HepG2 (cell line): ENCODE results near the gene STAT4. TPM values are rescaled to one million over a fixed set of nuclear protein-coding genes. Genes with fewer than 3 reads are reported as not detected.

Experiments
- ATF4 ChIP-seq, 2 experiments: fragments of 450-650 bp in 1 of 2; sonication (generic) in 1 of 2; formaldehyde crosslinking; IDR thresholded peaks; 2 replicates each; pipeline versions ENCODE4 v1.5.0 to v1.8.0; 2020 to 2022; ENCODE audit warnings: mild to moderate bottlenecking in 1 of 2, missing genetic modification reagents in 1 of 2
- CSRNP1 ChIP-seq: sonication (generic); formaldehyde crosslinking; IDR thresholded peaks from 2 replicates; pipeline ENCODE4 v1.8.1; 2023; ENCODE audit warnings: mild to moderate bottlenecking, missing genetic modification reagents
- FOXJ3 ChIP-seq: sonication (generic); formaldehyde crosslinking; IDR thresholded peaks from 2 replicates; pipeline ENCODE4 v1.4.0; 2020; ENCODE audit warnings: missing genetic modification reagents, mild to moderate bottlenecking, borderline replicate concordance
- GATAD2A ChIP-seq: IDR thresholded peaks from 2 replicates; pipeline ENCODE4 v1.6.1; 2016
- IRF2 ChIP-seq: IDR thresholded peaks from 2 replicates; pipeline ENCODE4 v1.6.1; 2018; ENCODE audit warnings: missing genetic modification reagents, missing compliant biosample characterization
- MBD4 ChIP-seq: IDR thresholded peaks from 2 replicates; pipeline ENCODE4 v1.6.1; 2012; ENCODE audit warnings: low read length, inconsistent platforms, borderline replicate concordance
- MYNN ChIP-seq: sonication (generic); formaldehyde crosslinking; IDR thresholded peaks from 2 replicates; pipeline ENCODE4 v1.4.0; 2020; ENCODE audit warnings: mild to moderate bottlenecking, low read depth, missing genetic modification reagents
- NBN ChIP-seq: fragments of 450-650 bp; conservative IDR thresholded peaks from 2 replicates; pipeline ENCODE4 v1.6.1; 2017
- PHB2 ChIP-seq: fragments of 450-650 bp; IDR thresholded peaks from 2 replicates; pipeline ENCODE4 v1.6.1; 2018; ENCODE audit not compliant: partially characterized antibody
- SETDB1 ChIP-seq: sonication (generic); formaldehyde crosslinking; IDR thresholded peaks from 2 replicates; pipeline ENCODE4 v1.5.1; 2020; ENCODE audit warnings: missing genetic modification reagents, mild to moderate bottlenecking, borderline replicate concordance
- SOX6 ChIP-seq, 2 experiments: fragments of 450-650 bp in 1 of 2; sonication (generic) in 1 of 2; formaldehyde crosslinking in 1 of 2; IDR thresholded peaks; 2 replicates each; pipeline versions ENCODE4 v1.4.0 to v1.6.1; 2017 to 2020; ENCODE audit warnings: antibody characterized with exemption in 1 of 2, mild to moderate bottlenecking in 1 of 2, missing genetic modification reagents in 1 of 2
- ZNF296 ChIP-seq: sonication (generic); formaldehyde crosslinking; conservative IDR thresholded peaks from 2 replicates; pipeline ENCODE4 v1.5.0; 2020; ENCODE audit warnings: mild to moderate bottlenecking, missing genetic modification reagents
- ZNF414 ChIP-seq: sonication (generic); formaldehyde crosslinking; IDR thresholded peaks from 2 replicates; pipeline ENCODE4 v1.5.0; 2020; ENCODE audit warnings: missing genetic modification reagents
- ZNF510 ChIP-seq: sonication (generic); formaldehyde crosslinking; IDR thresholded peaks from 2 replicates; pipeline ENCODE4 v1.4.0; 2020; ENCODE audit warnings: low read depth, mild to moderate bottlenecking, missing genetic modification reagents
- ZNF512 ChIP-seq: sonication (generic); formaldehyde crosslinking; IDR thresholded peaks from 2 replicates; pipeline ENCODE4 v1.4.0; 2020; ENCODE audit warnings: mild to moderate bottlenecking, missing genetic modification reagents
- polyA plus RNA-seq, 8 experiments: library from polyadenylated mRNA; depleted of rRNA in 3 of 8; stranded (reverse) in 7 of 8; unstranded in 1 of 8; fragments of >200 nt; fragmentation: Illumina TruSeq in 4 of 8; extraction: Trizol in 4 of 8; gene quantifications; 2 replicates each; pipeline versions ENCODE4 v1.2.1 to v1.2.3, GENCODE V29; 2011 to 2016; ENCODE audit warnings: low read depth in 4 of 8, missing spikeins in 1 of 8, mixed read lengths in 1 of 8; ENCODE audit not compliant: insufficient read depth in 1 of 8
- total RNA-seq, 5 experiments: library from RNA; depleted of rRNA; stranded (reverse); fragments of >200 nt; fragmentation: Illumina TruSeq; extraction: Trizol; gene quantifications; 2 replicates each; pipeline ENCODE4 v1.2.3, GENCODE V29; 2016; ENCODE audit warnings: low read depth in 1 of 5
- TF ChIP-seq, protein P1 (sequence below): sonication (generic); formaldehyde crosslinking; IDR thresholded peaks from 2 replicates; pipeline ENCODE4 v1.5.1; 2020; ENCODE audit warnings: mild to moderate bottlenecking, missing genetic modification reagents, moderate library complexity
- TF ChIP-seq, protein P2 (sequence below): sonication (generic); formaldehyde crosslinking; IDR thresholded peaks from 2 replicates; pipeline ENCODE4 v1.4.0; 2020; ENCODE audit warnings: low read depth, mild to moderate bottlenecking, missing genetic modification reagents

The STAT4 gene
- total and polyA plus RNA-seq, 2 of the 13 experiments (the other 11 are each of a cell fraction or from before 2014, with no cell fraction given), result 0.37 TPM; not detected in 1

- TF ChIP-seq SOX6 (IDR thresholded peaks at IDR 0.05) (no peak; the same call in 1 of the 2 replicates), SOX6 (CRISPR knock-in tag; IDR thresholded peaks at IDR 0.05) (peak; percentile 94), ZNF512 (CRISPR knock-in tag) (peak; percentile 95), IRF2 (peak; percentile 100), FOXJ3 (CRISPR knock-in tag) (peak; percentile 98), ATF4 (CRISPR knock-in tag; IDR thresholded peaks at IDR 0.05) (peak in 1 of 2 experiments; percentile 96; a peak in 2 of 4 replicates), NBN (no peak), ZNF296 (CRISPR knock-in tag) (no peak), CSRNP1 (CRISPR knock-in tag) (peak; percentile 100), MYNN (peak; percentile 98), ZNF510 (peak; percentile 94), PHB2 (no peak), SETDB1 (peak; percentile 61), ZNF414 (CRISPR knock-in tag) (peak; percentile 97), MBD4 (no peak), GATAD2A (peak; percentile 98)
- TF ChIP-seq, protein P1, sequence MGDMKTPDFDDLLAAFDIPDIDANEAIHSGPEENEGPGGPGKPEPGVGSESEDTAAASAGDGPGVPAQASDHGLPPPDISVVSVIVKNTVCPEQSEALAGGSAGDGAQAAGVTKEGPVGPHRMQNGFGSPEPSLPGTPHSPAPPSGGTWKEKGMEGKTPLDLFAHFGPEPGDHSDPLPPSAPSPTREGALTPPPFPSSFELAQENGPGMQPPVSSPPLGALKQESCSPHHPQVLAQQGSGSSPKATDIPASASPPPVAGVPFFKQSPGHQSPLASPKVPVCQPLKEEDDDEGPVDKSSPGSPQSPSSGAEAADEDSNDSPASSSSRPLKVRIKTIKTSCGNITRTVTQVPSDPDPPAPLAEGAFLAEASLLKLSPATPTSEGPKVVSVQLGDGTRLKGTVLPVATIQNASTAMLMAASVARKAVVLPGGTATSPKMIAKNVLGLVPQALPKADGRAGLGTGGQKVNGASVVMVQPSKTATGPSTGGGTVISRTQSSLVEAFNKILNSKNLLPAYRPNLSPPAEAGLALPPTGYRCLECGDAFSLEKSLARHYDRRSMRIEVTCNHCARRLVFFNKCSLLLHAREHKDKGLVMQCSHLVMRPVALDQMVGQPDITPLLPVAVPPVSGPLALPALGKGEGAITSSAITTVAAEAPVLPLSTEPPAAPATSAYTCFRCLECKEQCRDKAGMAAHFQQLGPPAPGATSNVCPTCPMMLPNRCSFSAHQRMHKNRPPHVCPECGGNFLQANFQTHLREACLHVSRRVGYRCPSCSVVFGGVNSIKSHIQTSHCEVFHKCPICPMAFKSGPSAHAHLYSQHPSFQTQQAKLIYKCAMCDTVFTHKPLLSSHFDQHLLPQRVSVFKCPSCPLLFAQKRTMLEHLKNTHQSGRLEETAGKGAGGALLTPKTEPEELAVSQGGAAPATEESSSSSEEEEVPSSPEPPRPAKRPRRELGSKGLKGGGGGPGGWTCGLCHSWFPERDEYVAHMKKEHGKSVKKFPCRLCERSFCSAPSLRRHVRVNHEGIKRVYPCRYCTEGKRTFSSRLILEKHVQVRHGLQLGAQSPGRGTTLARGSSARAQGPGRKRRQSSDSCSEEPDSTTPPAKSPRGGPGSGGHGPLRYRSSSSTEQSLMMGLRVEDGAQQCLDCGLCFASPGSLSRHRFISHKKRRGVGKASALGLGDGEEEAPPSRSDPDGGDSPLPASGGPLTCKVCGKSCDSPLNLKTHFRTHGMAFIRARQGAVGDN (CRISPR knock-in tag), result peak; percentile 98
- TF ChIP-seq, protein P2, sequence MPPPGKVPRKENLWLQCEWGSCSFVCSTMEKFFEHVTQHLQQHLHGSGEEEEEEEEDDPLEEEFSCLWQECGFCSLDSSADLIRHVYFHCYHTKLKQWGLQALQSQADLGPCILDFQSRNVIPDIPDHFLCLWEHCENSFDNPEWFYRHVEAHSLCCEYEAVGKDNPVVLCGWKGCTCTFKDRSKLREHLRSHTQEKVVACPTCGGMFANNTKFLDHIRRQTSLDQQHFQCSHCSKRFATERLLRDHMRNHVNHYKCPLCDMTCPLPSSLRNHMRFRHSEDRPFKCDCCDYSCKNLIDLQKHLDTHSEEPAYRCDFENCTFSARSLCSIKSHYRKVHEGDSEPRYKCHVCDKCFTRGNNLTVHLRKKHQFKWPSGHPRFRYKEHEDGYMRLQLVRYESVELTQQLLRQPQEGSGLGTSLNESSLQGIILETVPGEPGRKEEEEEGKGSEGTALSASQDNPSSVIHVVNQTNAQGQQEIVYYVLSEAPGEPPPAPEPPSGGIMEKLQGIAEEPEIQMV, result peak; percentile 95
Measured at GRCh38 chr2:191020221-191020741, 130.5 kb downstream of the STAT4 start (continued).
